ENCODE results near the gene ARL2BP. TPM values are rescaled to one million over a fixed set of nuclear protein-coding genes. Genes with fewer than 3 reads are reported as not detected.

ARL2BP gene
- total and polyA plus RNA-seq, 2 donors (not counting 1 experiment from before 2014, with no cell fraction given) = 32.5 to 38.8 TPM

DNA sequence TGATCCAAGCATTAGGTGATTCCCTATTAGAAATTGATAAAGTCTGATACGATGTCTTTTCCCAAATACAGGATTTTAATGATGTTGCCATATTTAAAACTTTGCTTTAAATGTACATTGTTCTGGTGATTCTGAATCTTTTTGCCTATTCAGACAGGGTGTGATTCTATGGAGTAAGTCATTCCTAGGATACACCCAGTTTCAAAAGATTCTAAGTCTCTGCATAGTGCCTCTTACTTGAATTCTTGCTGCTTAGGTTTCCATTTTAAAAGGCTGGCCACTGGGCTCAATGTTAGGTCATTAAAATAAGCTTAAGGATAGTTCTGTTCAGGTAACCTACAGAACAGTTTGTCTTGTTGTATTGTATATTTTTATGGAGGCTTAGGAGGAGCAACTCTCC is 22.0 kb upstream of the ARL2BP start:
- peaks cover 8 to 84% of the 10 kb centered on the region in 2 experiments for H3K36me3 ChIP-seq (replicated peaks in 1 of 2; ENCODE audit: control extremely low read depth in 1 of 2, control insufficient read depth in 1 of 2, extremely low read depth in 1 of 2, insufficient read depth in 2 of 2, low read length in 1 of 2)
- H3K4me2 ChIP-seq (replicated peaks; ENCODE audit: low read depth, low read length, poor library complexity, severe bottlenecking) = no peak overlapping the region
- H2AFZ ChIP-seq (ENCODE audit: insufficient read depth, low read depth, low read length, poor library complexity, severe bottlenecking) = no peak overlapping the region
- no peak overlapping the region for H3K9ac ChIP-seq (ENCODE audit: low read length)
- no peak overlapping the region for H3K27ac Mint-ChIP-seq
- H4K20me1 ChIP-seq (ENCODE audit: control insufficient read depth, insufficient read depth, low read length, poor library complexity, severe bottlenecking) = no peaks in the 10 kb centered on the region
- H3K27ac ChIP-seq (ENCODE audit: low read length in 2 of 2) = no peak overlapping the region
- peaks cover 9% of the 10 kb centered on the region for H3K9me3 Mint-ChIP-seq (ENCODE audit: insufficient read depth)
- H3K4me1 ChIP-seq (ENCODE audit: control insufficient read depth in 2 of 2, insufficient read depth in 2 of 2, low read length in 2 of 2) = no peaks in the 10 kb centered on the region
- H3K79me2 ChIP-seq (ENCODE audit: control insufficient read depth, insufficient read depth, low read length) = no peaks in the 10 kb centered on the region
- intact Hi-C loops (cut with micrococcal nuclease) = no loop called here
- DNase-seq = no peak
- ATAC-seq (ENCODE audit: low read depth) = no peak
- no peaks in the 10 kb centered on the region for H3K4me1 Mint-ChIP-seq
- no peaks in the 10 kb centered on the region for H3K27me3 Mint-ChIP-seq
- H3K4me3 ChIP-seq (ENCODE audit: control extremely low read depth in 1 of 5, extremely low read depth in 1 of 5, insufficient read depth in 1 of 5, low read depth in 2 of 5, low read length in 4 of 5) = no peak overlapping the region
- ChIA-PET CTCF (no interaction called here), POLR2A (no interaction called here)
- H3K4me3 Mint-ChIP-seq = no peak overlapping the region
- no peaks in the 10 kb centered on the region for H3K27me3 ChIP-seq (replicated peaks in 1 of 4; ENCODE audit: control extremely low read depth in 1 of 4, control insufficient read depth in 3 of 4, insufficient read depth in 4 of 4, low read length in 3 of 4)
- H3K9me3 ChIP-seq (ENCODE audit: control extremely low read depth in 1 of 3, control insufficient read depth in 2 of 3, insufficient read depth in 1 of 3, low read length in 2 of 3) = no peaks in the 10 kb centered on the region
- no peak for TF ChIP-seq EZH2 (IDR thresholded peaks at IDR 0.05; ENCODE audit: borderline replicate concordance, insufficient read depth, low read depth, low read length, poor library complexity, severe bottlenecking)
- TF ChIP-seq, protein P1, sequence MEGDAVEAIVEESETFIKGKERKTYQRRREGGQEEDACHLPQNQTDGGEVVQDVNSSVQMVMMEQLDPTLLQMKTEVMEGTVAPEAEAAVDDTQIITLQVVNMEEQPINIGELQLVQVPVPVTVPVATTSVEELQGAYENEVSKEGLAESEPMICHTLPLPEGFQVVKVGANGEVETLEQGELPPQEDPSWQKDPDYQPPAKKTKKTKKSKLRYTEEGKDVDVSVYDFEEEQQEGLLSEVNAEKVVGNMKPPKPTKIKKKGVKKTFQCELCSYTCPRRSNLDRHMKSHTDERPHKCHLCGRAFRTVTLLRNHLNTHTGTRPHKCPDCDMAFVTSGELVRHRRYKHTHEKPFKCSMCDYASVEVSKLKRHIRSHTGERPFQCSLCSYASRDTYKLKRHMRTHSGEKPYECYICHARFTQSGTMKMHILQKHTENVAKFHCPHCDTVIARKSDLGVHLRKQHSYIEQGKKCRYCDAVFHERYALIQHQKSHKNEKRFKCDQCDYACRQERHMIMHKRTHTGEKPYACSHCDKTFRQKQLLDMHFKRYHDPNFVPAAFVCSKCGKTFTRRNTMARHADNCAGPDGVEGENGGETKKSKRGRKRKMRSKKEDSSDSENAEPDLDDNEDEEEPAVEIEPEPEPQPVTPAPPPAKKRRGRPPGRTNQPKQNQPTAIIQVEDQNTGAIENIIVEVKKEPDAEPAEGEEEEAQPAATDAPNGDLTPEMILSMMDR (IDR thresholded peaks at IDR 0.05) = no peak
- WGBS (ENCODE audit: insufficient coverage) = no CpG with 5 or more reads among the region's 1 CpG

- POLR2A ChIA-PET = no interaction called here
Measured at GRCh38 chr16:57224651-57225335, 20.3 kb upstream of the ARL2BP start.

More at GRCh38 chr16:57224651-57225335, 20.3 kb upstream of the ARL2BP start:
- no peaks in the 10 kb centered on the region for H3K4me1 Mint-ChIP-seq
- H3K9me3 Mint-ChIP-seq (ENCODE audit: insufficient read depth) = no peaks in the 10 kb centered on the region
- Histone ChIP-seq H3K9ac (ENCODE audit: low read length) (no peak overlapping the region), H3K4me3 (ENCODE audit: control extremely low read depth in 1 of 5, extremely low read depth in 1 of 5, insufficient read depth in 1 of 5, low read depth in 2 of 5, low read length in 4 of 5) (no peak overlapping the region), H2AFZ (ENCODE audit: insufficient read depth, low read depth, low read length, poor library complexity, severe bottlenecking) (no peak overlapping the region), H3K27ac (ENCODE audit: low read length in 2 of 2) (no peak overlapping the region), H3K36me3 (replicated peaks in 1 of 2; ENCODE audit: control extremely low read depth in 1 of 2, control insufficient read depth in 1 of 2, extremely low read depth in 1 of 2, insufficient read depth in 2 of 2, low read length in 1 of 2) (peaks cover 8 to 79% of the 10 kb centered on the region in 2 experiments), H3K9me3 (ENCODE audit: control extremely low read depth in 1 of 3, control insufficient read depth in 2 of 3, insufficient read depth in 1 of 3, low read length in 2 of 3) (no peaks in the 10 kb centered on the region), H4K20me1 (ENCODE audit: control insufficient read depth, insufficient read depth, low read length, poor library complexity, severe bottlenecking) (no peaks in the 10 kb centered on the region), H3K4me1 (ENCODE audit: control insufficient read depth in 2 of 2, insufficient read depth in 2 of 2, low read length in 2 of 2) (no peaks in the 10 kb centered on the region), H3K79me2 (ENCODE audit: control insufficient read depth, insufficient read depth, low read length) (no peaks in the 10 kb centered on the region), H3K27me3 (replicated peaks in 1 of 4; ENCODE audit: control extremely low read depth in 1 of 4, control insufficient read depth in 3 of 4, insufficient read depth in 4 of 4, low read length in 3 of 4) (no peaks in the 10 kb centered on the region), H3K4me2 (replicated peaks; ENCODE audit: low read depth, low read length, poor library complexity, severe bottlenecking) (no peak overlapping the region)
- 95% methylated on average over 5 of the region's 6 CpGs for WGBS (ENCODE audit: insufficient coverage)
- H3K27ac Mint-ChIP-seq = no peak overlapping the region
- ATAC-seq (ENCODE audit: low read depth) (no peak), DNase-seq (no peak)
- TF ChIP-seq EZH2 (IDR thresholded peaks at IDR 0.05; ENCODE audit: borderline replicate concordance, insufficient read depth, low read depth, low read length, poor library complexity, severe bottlenecking) = no peak
- TF ChIP-seq, protein P1 (IDR thresholded peaks at IDR 0.05) = no peak
- H3K27me3 Mint-ChIP-seq = no peaks in the 10 kb centered on the region
- H3K4me3 Mint-ChIP-seq = no peak overlapping the region
- intact Hi-C loops (cut with micrococcal nuclease) = no loop called here
- CTCF ChIA-PET = no interaction called here

Data from B cell (primary cell).